ENCODE results near the gene HYAL2.

HYAL2 gene

DNA sequence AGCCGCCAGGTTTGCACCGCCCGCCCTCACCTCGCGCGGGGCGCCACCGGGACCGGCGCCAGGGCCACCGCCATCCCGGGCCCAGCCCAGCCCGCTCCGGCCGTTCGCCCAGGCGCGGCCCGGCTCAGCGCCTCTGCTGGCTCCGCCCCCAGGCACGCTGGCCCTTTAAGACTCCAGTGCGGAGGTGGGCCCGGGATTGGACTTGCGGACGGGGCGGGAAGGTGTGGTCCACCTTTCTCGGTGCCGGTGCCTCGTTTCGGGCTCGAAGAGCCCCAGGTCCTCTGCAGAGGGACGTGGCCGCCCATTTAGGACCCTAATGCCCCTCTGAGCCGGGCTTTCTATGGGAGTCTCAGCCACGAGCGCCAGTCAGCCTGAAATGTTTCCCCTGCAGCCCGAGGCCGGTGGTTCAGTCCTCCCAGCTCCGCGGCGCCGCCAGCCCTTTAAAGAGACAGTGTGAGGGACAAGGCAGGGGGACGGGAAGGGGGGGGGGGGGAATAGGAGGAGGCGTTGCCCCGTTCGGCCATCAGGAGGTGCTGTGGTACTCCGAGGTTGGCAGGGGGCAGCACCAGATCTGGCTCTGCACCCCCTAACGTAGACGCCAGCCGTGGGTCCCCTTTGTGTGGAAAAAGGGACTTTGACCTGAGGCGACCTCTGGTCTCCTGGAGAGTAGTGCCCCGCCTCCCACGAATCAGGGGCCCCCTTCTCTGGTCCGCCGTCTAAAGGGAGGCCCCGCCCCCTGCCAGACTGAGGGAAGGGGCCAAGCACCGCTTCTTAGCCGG is 1.0 kb downstream of the HYAL2 start:
- DNase-seq (ENCODE audit: low read depth), result peak; percentile 88
- peak overlapping the region; percentile 62 for H3K4me3 ChIP-seq (ENCODE audit: low read depth, low read length)
- peak; percentile 45 for TF ChIP-seq POLR2A (IDR thresholded peaks at IDR 0.05; ENCODE audit: extremely low read depth, insufficient read length)
- peak; percentile 28; the same call in 1 of the 2 replicates for TF ChIP-seq MYC (IDR thresholded peaks at IDR 0.05; ENCODE audit: low read depth, low read length)
- TF ChIP-seq, protein P1, sequence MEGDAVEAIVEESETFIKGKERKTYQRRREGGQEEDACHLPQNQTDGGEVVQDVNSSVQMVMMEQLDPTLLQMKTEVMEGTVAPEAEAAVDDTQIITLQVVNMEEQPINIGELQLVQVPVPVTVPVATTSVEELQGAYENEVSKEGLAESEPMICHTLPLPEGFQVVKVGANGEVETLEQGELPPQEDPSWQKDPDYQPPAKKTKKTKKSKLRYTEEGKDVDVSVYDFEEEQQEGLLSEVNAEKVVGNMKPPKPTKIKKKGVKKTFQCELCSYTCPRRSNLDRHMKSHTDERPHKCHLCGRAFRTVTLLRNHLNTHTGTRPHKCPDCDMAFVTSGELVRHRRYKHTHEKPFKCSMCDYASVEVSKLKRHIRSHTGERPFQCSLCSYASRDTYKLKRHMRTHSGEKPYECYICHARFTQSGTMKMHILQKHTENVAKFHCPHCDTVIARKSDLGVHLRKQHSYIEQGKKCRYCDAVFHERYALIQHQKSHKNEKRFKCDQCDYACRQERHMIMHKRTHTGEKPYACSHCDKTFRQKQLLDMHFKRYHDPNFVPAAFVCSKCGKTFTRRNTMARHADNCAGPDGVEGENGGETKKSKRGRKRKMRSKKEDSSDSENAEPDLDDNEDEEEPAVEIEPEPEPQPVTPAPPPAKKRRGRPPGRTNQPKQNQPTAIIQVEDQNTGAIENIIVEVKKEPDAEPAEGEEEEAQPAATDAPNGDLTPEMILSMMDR (IDR thresholded peaks at IDR 0.05; ENCODE audit: low read depth, low read length), result peak; percentile 17
- TF ChIP-seq, protein P2, sequence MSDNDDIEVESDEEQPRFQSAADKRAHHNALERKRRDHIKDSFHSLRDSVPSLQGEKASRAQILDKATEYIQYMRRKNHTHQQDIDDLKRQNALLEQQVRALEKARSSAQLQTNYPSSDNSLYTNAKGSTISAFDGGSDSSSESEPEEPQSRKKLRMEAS (IDR thresholded peaks at IDR 0.05; ENCODE audit: low read depth, low read length), result 0 out of 2 replicates have a peak, but pooled peaks have one; percentile 17

DNA sequence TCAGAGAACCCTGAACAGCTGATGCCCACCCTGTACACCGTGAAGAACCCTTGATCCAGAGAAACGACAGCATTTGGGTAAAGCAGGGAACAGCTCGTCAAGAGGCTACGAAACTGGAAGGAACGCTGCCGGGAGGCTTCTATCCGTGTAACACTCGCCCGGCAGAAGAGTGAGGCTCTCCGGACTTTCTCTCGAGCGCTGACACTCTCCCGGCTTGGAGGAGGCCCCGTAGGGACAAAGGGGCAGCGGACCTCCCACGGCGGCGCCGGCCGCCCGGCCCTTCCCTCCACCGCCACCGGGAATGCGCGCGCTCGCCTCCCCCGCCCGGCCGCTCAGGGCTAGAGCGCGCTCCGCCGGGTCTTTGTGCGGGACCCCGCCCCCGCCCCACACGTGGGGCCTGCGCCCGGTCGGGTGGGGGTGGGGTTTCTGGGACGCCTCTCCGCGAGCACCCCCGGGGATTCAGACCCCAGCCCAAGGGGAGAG is 1.7 kb downstream of the HYAL2 start:
- peak overlapping the region; percentile 77 for H3K4me3 ChIP-seq (ENCODE audit: low read depth, low read length)
- TF ChIP-seq, protein P2 (IDR thresholded peaks at IDR 0.05; ENCODE audit: low read depth, low read length), result peak; percentile 47; the same call in 1 of the 2 replicates
- no peak for TF ChIP-seq POLR2A (IDR thresholded peaks at IDR 0.05; ENCODE audit: extremely low read depth, insufficient read length)
- DNase-seq (ENCODE audit: low read depth), result peak; percentile 79

DNA sequence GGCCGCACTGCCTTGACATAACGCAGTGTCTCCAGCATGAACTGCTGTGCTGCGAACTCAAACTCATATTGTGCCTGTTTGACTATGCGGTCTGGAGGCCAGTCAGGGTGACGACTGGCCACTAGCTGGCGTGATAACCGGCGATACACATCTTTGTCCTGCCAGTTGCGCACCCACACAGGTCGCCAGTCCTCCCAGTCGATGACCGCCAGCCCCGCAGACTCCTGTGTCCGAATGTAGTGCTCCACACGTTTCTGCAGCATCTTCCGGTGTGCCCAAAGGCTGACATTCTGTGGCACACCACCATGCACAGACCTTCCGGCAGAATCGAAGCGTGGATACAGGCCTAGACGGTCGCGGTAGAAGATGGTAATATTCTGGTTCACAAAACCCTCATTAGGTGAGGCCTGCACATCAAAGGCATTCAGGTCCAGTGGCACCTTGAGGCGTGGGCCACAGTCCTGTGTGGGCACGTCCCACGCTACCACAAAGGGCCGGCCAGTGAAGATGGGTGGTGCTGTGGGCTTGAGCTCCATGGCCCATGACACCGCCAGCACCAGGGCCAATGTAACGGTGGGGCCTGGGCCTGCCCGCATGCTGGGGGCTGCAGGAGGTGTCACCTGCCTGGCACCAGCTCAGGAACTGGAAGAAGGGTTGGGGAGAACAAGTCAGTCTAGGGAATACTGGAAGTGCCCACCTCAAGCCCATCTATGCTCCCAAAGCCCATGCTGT is 2.5 kb downstream of the HYAL2 start:
- H3K4me3 ChIP-seq (ENCODE audit: low read depth, low read length), result peak overlapping the region; percentile 77
- DNase-seq (ENCODE audit: low read depth), result no peak
- TF ChIP-seq, protein P2 (IDR thresholded peaks at IDR 0.05; ENCODE audit: low read depth, low read length), result no peak
- TF ChIP-seq, protein P1 (IDR thresholded peaks at IDR 0.05; ENCODE audit: low read depth, low read length), result no peak
- TF ChIP-seq MYC (IDR thresholded peaks at IDR 0.05; ENCODE audit: low read depth, low read length) (no peak), POLR2A (IDR thresholded peaks at IDR 0.05; ENCODE audit: extremely low read depth, insufficient read length) (no peak)

DNA sequence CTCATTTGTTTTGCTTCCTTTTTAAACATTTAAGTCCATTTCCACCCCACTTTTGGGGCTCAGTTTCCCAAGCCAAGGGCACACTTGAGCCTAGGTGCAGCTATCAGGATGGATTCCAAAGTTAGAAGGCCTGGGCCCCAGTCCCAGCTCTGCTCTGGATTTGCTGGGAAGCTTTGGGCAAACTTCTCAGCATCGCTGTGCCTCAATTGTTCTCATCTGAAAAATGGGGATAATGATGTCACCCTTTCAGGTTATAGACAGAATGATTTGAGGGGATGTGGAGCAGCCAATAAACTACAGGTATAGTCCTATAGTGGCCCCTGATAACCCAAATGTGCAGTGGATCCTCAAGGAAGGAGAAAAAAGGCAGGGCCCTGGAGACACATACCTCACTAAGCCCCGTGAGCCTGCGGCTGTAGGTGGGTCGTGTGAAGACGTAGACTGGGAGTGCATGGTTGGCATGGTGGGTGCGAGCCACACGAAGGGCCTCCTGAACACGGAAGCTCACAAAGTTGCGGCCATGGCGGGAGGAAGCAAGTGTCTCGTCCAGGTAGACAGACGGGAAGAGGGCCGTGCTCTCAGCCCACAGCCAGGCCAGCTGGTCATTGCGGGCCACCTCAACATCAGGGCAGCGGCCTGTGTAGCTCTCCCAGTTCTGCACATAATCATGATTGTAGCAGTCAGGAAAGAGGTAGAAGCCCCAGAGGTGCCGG is 3.2 kb downstream of the HYAL2 start:
- no peak for DNase-seq (ENCODE audit: low read depth)
- TF ChIP-seq POLR2A (IDR thresholded peaks at IDR 0.05; ENCODE audit: extremely low read depth, insufficient read length) (no peak), MYC (IDR thresholded peaks at IDR 0.05; ENCODE audit: low read depth, low read length) (no peak)
- TF ChIP-seq, protein P1 (IDR thresholded peaks at IDR 0.05; ENCODE audit: low read depth, low read length), result no peak
- H3K4me3 ChIP-seq (ENCODE audit: low read depth, low read length), result no peak overlapping the region

DNA sequence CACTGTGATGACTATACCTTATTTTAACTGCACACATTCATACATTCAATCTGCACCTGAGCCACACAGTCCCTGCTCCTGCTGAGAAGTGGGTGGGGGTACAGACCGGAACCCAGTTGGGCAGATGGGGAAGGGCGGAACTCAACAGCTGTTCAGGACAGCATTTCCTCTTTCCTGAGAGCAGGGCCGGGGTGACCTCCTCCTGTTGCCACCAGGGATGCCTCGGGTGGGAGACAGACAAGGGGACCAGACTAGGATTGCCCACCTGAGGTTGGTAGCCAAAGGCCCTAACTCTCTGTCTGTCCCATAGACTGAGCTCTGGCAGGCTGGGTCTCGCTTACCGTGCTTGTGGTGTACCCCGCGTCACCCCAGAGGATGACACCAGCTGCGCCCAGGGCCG is 3.9 kb downstream of the HYAL2 start:
- TF ChIP-seq, protein P2 (IDR thresholded peaks at IDR 0.05; ENCODE audit: low read depth, low read length), result no peak
- TF ChIP-seq, protein P1 (IDR thresholded peaks at IDR 0.05; ENCODE audit: low read depth, low read length), result no peak
- TF ChIP-seq POLR2A (IDR thresholded peaks at IDR 0.05; ENCODE audit: extremely low read depth, insufficient read length), result no peak
- no peak for TF ChIP-seq MYC (IDR thresholded peaks at IDR 0.05; ENCODE audit: low read depth, low read length)
- no peak for DNase-seq (ENCODE audit: low read depth)
- H3K4me3 ChIP-seq (ENCODE audit: low read depth, low read length), result no peak overlapping the region

Data from NB4 (cell line).